HepG2 (cell line): ENCODE data around the gene CCNI2. TPM values are rescaled to one million over a fixed set of nuclear protein-coding genes. Genes with fewer than 3 reads are reported as not detected.
A peak's percentile ranks its signal among the peaks of the same experiment; 100 is the strongest.

Experiments used
- AKAP8 ChIP-seq: sonication (generic); formaldehyde crosslinking; IDR thresholded peaks from 2 replicates; pipeline ENCODE4 v1.5.1; 2020; ENCODE audit warnings: mild to moderate bottlenecking, missing genetic modification reagents
- ARNTL ChIP-seq: sonication (generic); formaldehyde crosslinking; IDR thresholded peaks from 2 replicates; pipeline ENCODE4 v1.4.0; 2020; ENCODE audit warnings: mild to moderate bottlenecking, missing genetic modification reagents
- EED ChIP-seq: sonication (generic); formaldehyde crosslinking; IDR thresholded peaks from 2 replicates; pipeline ENCODE4 v1.5.0; 2020; ENCODE audit warnings: mild to moderate bottlenecking, missing genetic modification reagents
- FOXK2 ChIP-seq: fragments of 450-650 bp; IDR thresholded peaks from 2 replicates; pipeline ENCODE4 v1.6.1; 2016
- MEF2D ChIP-seq: sonication (generic); formaldehyde crosslinking; IDR thresholded peaks from 2 replicates; pipeline ENCODE4 v1.5.1; 2020; ENCODE audit warnings: mild to moderate bottlenecking, missing genetic modification reagents
- MTA3 ChIP-seq: sonication (generic); formaldehyde crosslinking; IDR thresholded peaks from 2 replicates; pipeline ENCODE4 v1.4.0; 2020; ENCODE audit warnings: missing genetic modification reagents
- PAF1 ChIP-seq: IDR thresholded peaks from 2 replicates; pipeline ENCODE4 v1.6.1; 2016; ENCODE audit warnings: missing genetic modification reagents, missing compliant biosample characterization
- POLR2G ChIP-seq: fragments of 200-400 bp; formaldehyde crosslinking; IDR thresholded peaks from 2 replicates; pipeline ENCODE4 v1.6.1; 2018; ENCODE audit warnings: mild to moderate bottlenecking, low read depth, low read length, moderate library complexity
- RAD21 ChIP-seq: fragments of 450-650 bp; formaldehyde crosslinking; IDR thresholded peaks from 2 replicates; pipeline ENCODE4 v1.5.0; 2020; ENCODE audit warnings: mild to moderate bottlenecking
- RARA ChIP-seq: IDR thresholded peaks from 2 replicates; pipeline ENCODE4 v1.6.1; 2016; ENCODE audit warnings: missing genetic modification reagents, missing compliant biosample characterization
- SP5 ChIP-seq: IDR thresholded peaks from 2 replicates; pipeline ENCODE4 v1.6.1; 2016; ENCODE audit warnings: low read depth, borderline replicate concordance
- TBL1XR1 ChIP-seq: fragments of 150-350 bp; IDR thresholded peaks from 2 replicates; pipeline ENCODE4 v1.6.1; 2014; ENCODE audit warnings: borderline replicate concordance, low read length; ENCODE audit not compliant: partially characterized antibody
- TMF1 ChIP-seq: sonication (generic); formaldehyde crosslinking; IDR thresholded peaks from 2 replicates; pipeline ENCODE4 v1.8.1; 2022; ENCODE audit warnings: low read depth, missing genetic modification reagents
- ZFAT ChIP-seq: sonication (generic); formaldehyde crosslinking; conservative IDR thresholded peaks from 2 replicates; pipeline ENCODE4 v1.8.1; 2023; ENCODE audit warnings: missing genetic modification reagents, inconsistent platforms
- ZNF180 ChIP-seq: sonication (generic); formaldehyde crosslinking; IDR thresholded peaks from 2 replicates; pipeline ENCODE4 v1.4.0; 2020; ENCODE audit warnings: low read depth, missing genetic modification reagents, borderline replicate concordance
- ZNF317 ChIP-seq: sonication (generic); formaldehyde crosslinking; IDR thresholded peaks from 2 replicates; pipeline ENCODE4 v1.5.0; 2020; ENCODE audit warnings: mild to moderate bottlenecking, missing genetic modification reagents
- ZNF605 ChIP-seq: sonication (generic); formaldehyde crosslinking; IDR thresholded peaks from 2 replicates; pipeline ENCODE4 v1.8.0; 2022; ENCODE audit warnings: mild to moderate bottlenecking, missing genetic modification reagents
- ZNF616 ChIP-seq: sonication (generic); formaldehyde crosslinking; IDR thresholded peaks from 2 replicates; pipeline ENCODE4 v1.5.0; 2020; ENCODE audit warnings: low read depth, mild to moderate bottlenecking, missing genetic modification reagents
- ZNF775 ChIP-seq: sonication (generic); formaldehyde crosslinking; IDR thresholded peaks from 2 replicates; pipeline ENCODE4 v1.4.0; 2020; ENCODE audit warnings: missing genetic modification reagents, mild to moderate bottlenecking, moderate library complexity, borderline replicate concordance
- ZNF839 ChIP-seq: sonication (generic); formaldehyde crosslinking; IDR thresholded peaks from 2 replicates; pipeline ENCODE4 v1.4.0; 2020; ENCODE audit warnings: missing genetic modification reagents, mild to moderate bottlenecking, borderline replicate concordance
- polyA plus RNA-seq, 8 experiments: library from polyadenylated mRNA; depleted of rRNA in 3 of 8; stranded (reverse) in 7 of 8; unstranded in 1 of 8; fragments of >200 nt; fragmentation: Illumina TruSeq in 4 of 8; extraction: Trizol in 4 of 8; gene quantifications; 2 replicates each; pipeline versions ENCODE4 v1.2.1 to v1.2.3, GENCODE V29; 2011 to 2016; ENCODE audit warnings: low read depth in 4 of 8, missing spikeins in 1 of 8, mixed read lengths in 1 of 8; ENCODE audit not compliant: insufficient read depth in 1 of 8
- total RNA-seq, 5 experiments: library from RNA; depleted of rRNA; stranded (reverse); fragments of >200 nt; fragmentation: Illumina TruSeq; extraction: Trizol; gene quantifications; 2 replicates each; pipeline ENCODE4 v1.2.3, GENCODE V29; 2016; ENCODE audit warnings: low read depth in 1 of 5
- TF ChIP-seq, protein P1 (sequence below): sonication (generic); formaldehyde crosslinking; IDR thresholded peaks from 2 replicates; pipeline ENCODE4 v1.4.0; 2020; ENCODE audit warnings: missing genetic modification reagents, mild to moderate bottlenecking, borderline replicate concordance
- TF ChIP-seq, protein P2 (sequence below): sonication (generic); formaldehyde crosslinking; IDR thresholded peaks from 2 replicates; pipeline ENCODE4 v1.4.0; 2020; ENCODE audit warnings: missing genetic modification reagents

CCNI2 gene
- total and polyA plus RNA-seq, 2 of the 13 experiments (the other 11 are each of a cell fraction or from before 2014, with no cell fraction given) = not detected

DNA sequence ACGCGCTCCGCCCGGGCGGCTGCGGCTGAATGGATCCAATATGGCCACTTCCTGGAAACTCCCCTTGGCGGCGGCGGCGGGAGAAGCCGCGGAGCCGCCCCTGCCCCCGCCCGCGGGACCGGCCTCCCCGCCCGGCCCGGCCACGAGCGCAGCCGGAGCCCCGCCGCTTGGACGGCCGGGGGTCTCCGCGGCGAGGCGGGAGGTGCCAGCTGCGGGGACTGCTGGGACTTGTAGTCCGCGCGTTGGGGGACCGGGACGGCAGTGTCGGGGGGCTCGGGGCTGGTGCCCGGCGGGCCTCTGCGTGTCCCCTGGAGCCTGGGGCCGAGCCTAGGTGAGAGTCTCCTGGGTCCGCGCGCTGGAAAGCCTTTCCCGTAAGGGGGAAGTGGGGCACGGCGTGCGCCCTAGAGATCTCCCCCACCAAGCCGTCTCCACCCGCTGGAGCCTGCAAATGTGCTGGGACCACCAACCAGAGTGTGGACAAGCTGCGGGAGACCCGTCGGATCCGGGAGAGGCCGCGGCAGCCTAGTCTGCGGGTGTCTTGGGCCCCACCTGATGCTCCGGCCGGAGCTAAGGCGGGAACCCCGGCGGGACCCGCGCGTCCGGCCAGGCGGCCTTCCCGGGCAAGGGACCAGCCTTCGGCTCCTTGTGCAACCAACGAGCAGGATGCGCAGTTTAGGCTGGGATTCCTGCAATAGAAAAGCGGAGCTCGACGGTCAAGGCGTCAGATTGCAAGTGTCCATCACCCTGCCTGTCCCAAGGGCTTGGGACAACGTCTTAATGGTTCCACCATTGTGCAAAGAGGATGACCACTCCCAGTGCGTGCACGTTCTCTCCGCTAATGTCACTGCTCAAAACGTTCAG is 30.2 kb downstream of the CCNI2 start, which contains the start of gene SEPTIN8 (continued):
- TF ChIP-seq, protein P1, sequence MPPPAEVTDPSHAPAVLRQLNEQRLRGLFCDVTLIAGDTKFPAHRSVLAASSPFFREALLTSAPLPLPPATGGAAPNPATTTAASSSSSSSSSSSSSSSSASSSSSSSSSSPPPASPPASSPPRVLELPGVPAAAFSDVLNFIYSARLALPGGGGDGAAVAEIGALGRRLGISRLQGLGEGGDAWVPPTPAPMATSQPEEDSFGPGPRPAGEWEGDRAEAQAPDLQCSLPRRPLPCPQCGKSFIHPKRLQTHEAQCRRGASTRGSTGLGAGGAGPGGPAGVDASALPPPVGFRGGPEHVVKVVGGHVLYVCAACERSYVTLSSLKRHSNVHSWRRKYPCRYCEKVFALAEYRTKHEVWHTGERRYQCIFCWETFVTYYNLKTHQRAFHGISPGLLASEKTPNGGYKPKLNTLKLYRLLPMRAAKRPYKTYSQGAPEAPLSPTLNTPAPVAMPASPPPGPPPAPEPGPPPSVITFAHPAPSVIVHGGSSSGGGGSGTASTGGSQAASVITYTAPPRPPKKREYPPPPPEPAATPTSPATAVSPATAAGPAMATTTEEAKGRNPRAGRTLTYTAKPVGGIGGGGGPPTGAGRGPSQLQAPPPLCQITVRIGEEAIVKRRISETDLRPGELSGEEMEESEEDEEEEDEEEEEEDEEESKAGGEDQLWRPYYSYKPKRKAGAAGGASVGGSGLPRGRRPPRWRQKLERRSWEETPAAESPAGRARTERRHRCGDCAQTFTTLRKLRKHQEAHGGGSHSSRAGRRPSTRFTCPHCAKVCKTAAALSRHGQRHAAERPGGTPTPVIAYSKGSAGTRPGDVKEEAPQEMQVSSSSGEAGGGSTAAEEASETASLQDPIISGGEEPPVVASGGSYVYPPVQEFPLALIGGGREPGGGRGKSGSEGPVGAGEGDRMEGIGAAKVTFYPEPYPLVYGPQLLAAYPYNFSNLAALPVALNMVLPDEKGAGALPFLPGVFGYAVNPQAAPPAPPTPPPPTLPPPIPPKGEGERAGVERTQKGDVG (CRISPR knock-in tag) = peak; percentile 36; the same call in 1 of the 2 replicates
- TF ChIP-seq, protein P2, sequence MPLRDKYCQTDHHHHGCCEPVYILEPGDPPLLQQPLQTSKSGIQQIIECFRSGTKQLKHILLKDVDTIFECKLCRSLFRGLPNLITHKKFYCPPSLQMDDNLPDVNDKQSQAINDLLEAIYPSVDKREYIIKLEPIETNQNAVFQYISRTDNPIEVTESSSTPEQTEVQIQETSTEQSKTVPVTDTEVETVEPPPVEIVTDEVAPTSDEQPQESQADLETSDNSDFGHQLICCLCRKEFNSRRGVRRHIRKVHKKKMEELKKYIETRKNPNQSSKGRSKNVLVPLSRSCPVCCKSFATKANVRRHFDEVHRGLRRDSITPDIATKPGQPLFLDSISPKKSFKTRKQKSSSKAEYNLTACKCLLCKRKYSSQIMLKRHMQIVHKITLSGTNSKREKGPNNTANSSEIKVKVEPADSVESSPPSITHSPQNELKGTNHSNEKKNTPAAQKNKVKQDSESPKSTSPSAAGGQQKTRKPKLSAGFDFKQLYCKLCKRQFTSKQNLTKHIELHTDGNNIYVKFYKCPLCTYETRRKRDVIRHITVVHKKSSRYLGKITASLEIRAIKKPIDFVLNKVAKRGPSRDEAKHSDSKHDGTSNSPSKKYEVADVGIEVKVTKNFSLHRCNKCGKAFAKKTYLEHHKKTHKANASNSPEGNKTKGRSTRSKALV = peak; percentile 81; the same call in 1 of the 2 replicates
- no peak for TF ChIP-seq TBL1XR1
- peak; percentile 44; the same call in 1 of the 2 replicates for TF ChIP-seq ZNF605 (CRISPR knock-in tag)
- TF ChIP-seq AKAP8 = no peak
- no peak for TF ChIP-seq FOXK2
- TF ChIP-seq POLR2G = peak; percentile 51
- TF ChIP-seq ZNF775 (CRISPR knock-in tag) = no peak
- 0 out of 2 replicates have a peak, but pooled peaks have one; percentile 8 for TF ChIP-seq ZNF839
- peak; percentile 72; the same call in 1 of the 2 replicates for TF ChIP-seq ZNF616
- TF ChIP-seq SP5 = no peak
- TF ChIP-seq EED (CRISPR knock-in tag) = 0 out of 2 replicates have a peak, but pooled peaks have one; percentile 42
- TF ChIP-seq PAF1 (CRISPR knock-in tag) = no peak
- TF ChIP-seq ZNF180 (CRISPR knock-in tag) = no peak
- TF ChIP-seq TMF1 (CRISPR knock-in tag) = no peak; the same call in 1 of the 2 replicates
- TF ChIP-seq RAD21 = no peak; the same call in 1 of the 2 replicates
- TF ChIP-seq ARNTL (CRISPR knock-in tag) = no peak
- TF ChIP-seq ZNF317 = no peak
- no peak for TF ChIP-seq RARA (CRISPR knock-in tag)
- no peak for TF ChIP-seq ZFAT
- 0 out of 2 replicates have a peak, but pooled peaks have one; percentile 20 for TF ChIP-seq MEF2D (CRISPR knock-in tag)
- TF ChIP-seq MTA3 (CRISPR knock-in tag) = no peak
